ENCODE data around the gene PMVK. TPM values are rescaled to one million over a fixed set of nuclear protein-coding genes. Genes with fewer than 3 reads are reported as not detected.

PMVK gene
- total RNA-seq, 1 donor from 2014 or later = 38.4 TPM

- Histone ChIP-seq H3K4me1 (peaks cover 20% of the 10 kb centered on the region), H3K4me3 (peak overlapping the region; percentile 90), H3K27ac (peak overlapping the region; percentile 98), H3K27me3 (no peaks in the 10 kb centered on the region), H3K9me3 (no peaks in the 10 kb centered on the region), H3K36me3 (peaks cover 58% of the 10 kb centered on the region)
- DNase-seq (no peak), ATAC-seq (no peak)
- no peak for TF ChIP-seq CTCF (IDR thresholded peaks at IDR 0.05)
- intact Hi-C loops (cut with DNase I) = no loop called here
Measured at GRCh38 chr1:154962795-154963330, 26.3 kb upstream of the PMVK start.

- TF ChIP-seq CTCF (IDR thresholded peaks at IDR 0.05) = no peak
- ATAC-seq = peak; percentile 7
- intact Hi-C loops (cut with DNase I) = no loop called here
Measured at GRCh38 chr1:154962156-154962749, 25.7 kb upstream of the PMVK start.

GRCh38 chr1:154961207-154962155 is 25.0 kb upstream of the PMVK start, which contains the start of gene PYGO2:
Gene PYGO2, minus strand, starts transcription at chr1:154961782. Its CDS starts 206 bp downstream, at chr1:154961576.
- DNase-seq = peak; percentile 93
- H3K9me3 ChIP-seq = no peaks in the 10 kb centered on the region
- peak within 1 kb of the TSS; percentile 98 for H3K27ac ChIP-seq
- H3K36me3 ChIP-seq = peaks cover 44% of the 10 kb centered on the region
- ATAC-seq = peak; percentile 90
- peak within 1 kb of the TSS; percentile 90 for H3K4me3 ChIP-seq
- no peaks in the 10 kb centered on the region for H3K27me3 ChIP-seq
- H3K4me1 ChIP-seq = peaks cover 27% of the 10 kb centered on the region
- TF ChIP-seq CTCF (IDR thresholded peaks at IDR 0.05) = peak; percentile 53
- intact Hi-C loops (cut with DNase I) = no loop called here

More at GRCh38 chr1:154962156-154962749, 25.7 kb upstream of the PMVK start:
- H3K27ac ChIP-seq = peak overlapping the region; percentile 98
- peak; percentile 69 for DNase-seq
- H3K27me3 ChIP-seq = no peaks in the 10 kb centered on the region
- H3K9me3 ChIP-seq = no peaks in the 10 kb centered on the region
- peaks cover 19% of the 10 kb centered on the region for H3K4me1 ChIP-seq
- peaks cover 52% of the 10 kb centered on the region for H3K36me3 ChIP-seq
- peak overlapping the region; percentile 90 for H3K4me3 ChIP-seq

- no peak for TF ChIP-seq CTCF (IDR thresholded peaks at IDR 0.05)
- Histone ChIP-seq H3K4me3 (peak overlapping the region; percentile 90), H3K36me3 (peaks cover 35% of the 10 kb centered on the region), H3K27me3 (no peaks in the 10 kb centered on the region), H3K9me3 (no peaks in the 10 kb centered on the region), H3K4me1 (peaks cover 29% of the 10 kb centered on the region), H3K27ac (peak overlapping the region; percentile 98)
- ATAC-seq (no peak), DNase-seq (no peak)
- intact Hi-C loops (cut with DNase I) = no loop called here
Measured at GRCh38 chr1:154960446-154961136, 24.1 kb upstream of the PMVK start.

GRCh38 chr1:154959426-154959780 is 22.9 kb upstream of the PMVK start:
- H3K4me3 ChIP-seq = no peak overlapping the region
- intact Hi-C loops (cut with DNase I) = no loop called here
- H3K27me3 ChIP-seq = no peaks in the 10 kb centered on the region
- DNase-seq (no peak), ATAC-seq (no peak)
- no peak for TF ChIP-seq CTCF (IDR thresholded peaks at IDR 0.05)
- peaks cover 40% of the 10 kb centered on the region for H3K4me1 ChIP-seq
- no peak overlapping the region for H3K27ac ChIP-seq
- no peaks in the 10 kb centered on the region for H3K9me3 ChIP-seq
- H3K36me3 ChIP-seq = peaks cover 23% of the 10 kb centered on the region

Data from upper lobe of right lung (tissue), 1 donor.